Measurements from ENCODE around the gene MBD4.

DNA sequence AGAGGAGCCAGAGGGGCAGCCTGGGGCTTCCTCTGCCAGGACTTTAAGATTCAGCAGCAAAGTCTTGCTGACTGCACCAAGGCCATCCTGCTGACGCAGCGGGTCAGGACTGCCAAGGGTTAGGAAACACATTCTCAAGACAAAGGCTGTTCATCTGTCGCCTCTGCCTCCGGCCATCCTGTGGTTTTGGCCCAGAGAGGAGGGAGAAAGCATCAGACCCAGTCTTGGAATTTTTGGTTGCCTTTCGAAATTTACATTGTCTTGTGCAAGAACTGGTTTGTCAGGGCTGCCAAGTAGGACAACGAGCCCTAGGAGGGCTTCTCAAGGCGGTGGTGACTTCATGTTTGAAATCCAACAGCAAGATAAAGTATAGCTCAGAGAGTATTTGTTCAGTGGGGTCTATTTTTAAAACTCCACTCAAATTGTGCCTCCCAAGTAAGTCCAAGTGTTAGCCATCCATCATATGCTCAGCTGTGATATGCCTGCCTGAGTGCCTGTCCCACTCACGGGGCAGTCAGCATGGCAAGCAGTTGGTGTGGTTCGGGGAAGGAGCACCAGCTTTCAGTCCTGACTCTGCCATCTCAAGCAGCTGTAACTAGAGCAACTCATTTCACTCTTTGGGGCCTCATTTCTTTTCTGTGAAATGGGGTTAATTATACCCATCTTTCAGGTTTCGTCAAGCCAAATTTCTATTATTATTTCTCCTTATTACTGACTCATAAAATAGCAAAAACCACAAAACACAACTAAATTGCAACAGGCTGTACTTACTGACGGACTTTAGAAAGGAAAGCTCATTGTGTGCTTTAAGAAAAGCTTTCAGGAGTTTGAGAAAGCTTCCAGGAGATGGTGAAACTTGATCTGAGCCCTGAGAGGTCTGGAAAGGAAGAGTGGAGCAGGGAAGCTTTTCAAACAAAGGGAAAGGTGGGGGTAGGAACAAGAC, 46.2 kb upstream of the MBD4 start:
- TF ChIP-seq, protein P1, sequence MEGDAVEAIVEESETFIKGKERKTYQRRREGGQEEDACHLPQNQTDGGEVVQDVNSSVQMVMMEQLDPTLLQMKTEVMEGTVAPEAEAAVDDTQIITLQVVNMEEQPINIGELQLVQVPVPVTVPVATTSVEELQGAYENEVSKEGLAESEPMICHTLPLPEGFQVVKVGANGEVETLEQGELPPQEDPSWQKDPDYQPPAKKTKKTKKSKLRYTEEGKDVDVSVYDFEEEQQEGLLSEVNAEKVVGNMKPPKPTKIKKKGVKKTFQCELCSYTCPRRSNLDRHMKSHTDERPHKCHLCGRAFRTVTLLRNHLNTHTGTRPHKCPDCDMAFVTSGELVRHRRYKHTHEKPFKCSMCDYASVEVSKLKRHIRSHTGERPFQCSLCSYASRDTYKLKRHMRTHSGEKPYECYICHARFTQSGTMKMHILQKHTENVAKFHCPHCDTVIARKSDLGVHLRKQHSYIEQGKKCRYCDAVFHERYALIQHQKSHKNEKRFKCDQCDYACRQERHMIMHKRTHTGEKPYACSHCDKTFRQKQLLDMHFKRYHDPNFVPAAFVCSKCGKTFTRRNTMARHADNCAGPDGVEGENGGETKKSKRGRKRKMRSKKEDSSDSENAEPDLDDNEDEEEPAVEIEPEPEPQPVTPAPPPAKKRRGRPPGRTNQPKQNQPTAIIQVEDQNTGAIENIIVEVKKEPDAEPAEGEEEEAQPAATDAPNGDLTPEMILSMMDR (IDR thresholded peaks at IDR 0.05) = no peak
- no peak for TF ChIP-seq POLR2A (IDR thresholded peaks at IDR 0.05)

Data from thyroid gland (tissue), 4 donors.